Liver (tissue), 3 donors: Measurements from ENCODE around the gene NDUFS6.

ENCODE experiments used
- CTCF ChIP-seq: fragments of 150-350 bp; IDR thresholded peaks from 2 replicates; pipeline ENCODE4 v1.5.1; 2017; ENCODE audit warnings: improper control_type of control experiment, low read depth, low read length; ENCODE audit not compliant: missing input control
- EGR1 ChIP-seq, 2 donors: IDR thresholded peaks; 2 replicates each; pipeline ENCODE4 v1.6.1; 2016 to 2018; ENCODE audit warnings: antibody characterized with exemption in 2 of 2, low read depth in 2 of 2
- GABPA ChIP-seq, 2 donors: IDR thresholded peaks in 1 of 2; conservative IDR thresholded peaks in 1 of 2; 2 replicates each; pipeline ENCODE4 v1.6.1; 2016; ENCODE audit warnings: antibody characterized with exemption in 2 of 2, mild to moderate bottlenecking in 1 of 2, moderate library complexity in 1 of 2
- JUND ChIP-seq, 2 donors: IDR thresholded peaks; 2 replicates each; pipeline ENCODE4 v1.6.1; 2016; ENCODE audit warnings: antibody characterized with exemption in 2 of 2
- MAX ChIP-seq: IDR thresholded peaks from 2 replicates; pipeline ENCODE4 v1.6.1; 2016; ENCODE audit warnings: antibody characterized with exemption
- RAD21 ChIP-seq, 2 donors: IDR thresholded peaks; 2 replicates each; pipeline ENCODE4 v1.6.1; 2016; ENCODE audit warnings: antibody characterized with exemption in 2 of 2, mild to moderate bottlenecking in 2 of 2
- SP1 ChIP-seq: IDR thresholded peaks from 2 replicates; pipeline ENCODE4 v1.6.1; 2018; ENCODE audit warnings: antibody characterized with exemption, mild to moderate bottlenecking
- TAF1 ChIP-seq: conservative IDR thresholded peaks from 2 replicates; pipeline ENCODE4 v1.6.1; 2016; ENCODE audit warnings: antibody characterized with exemption, mild to moderate bottlenecking
- YY1 ChIP-seq: IDR thresholded peaks from 2 replicates; pipeline ENCODE4 v1.6.1; 2016; ENCODE audit warnings: antibody characterized with exemption, mild to moderate bottlenecking
- ZBTB33 ChIP-seq: IDR thresholded peaks from 2 replicates; pipeline ENCODE4 v1.6.1; 2016; ENCODE audit warnings: antibody characterized with exemption
- donor health status: healthy.
- donor health status: healthy.

GRCh38 chr5:1817261-1818043 is 16.2 kb downstream of the NDUFS6 start:
- no peak for TF ChIP-seq CTCF
- no peak for TF ChIP-seq ZBTB33
- no peak for TF ChIP-seq TAF1
- no peak for TF ChIP-seq MAX
- no peak for TF ChIP-seq SP1
- TF ChIP-seq EGR1 (IDR thresholded peaks at IDR 0.05; ENCODE audit: low read depth in 2 of 2) = no peak
- TF ChIP-seq YY1 = no peak
- no peak for TF ChIP-seq JUND (IDR thresholded peaks at IDR 0.05)
- no peak for TF ChIP-seq GABPA (IDR thresholded peaks at IDR 0.05 in 1 of 2, conservative IDR thresholded peaks at IDR 0.05 in 1 of 2)
- no peak for TF ChIP-seq RAD21 (IDR thresholded peaks at IDR 0.05)
